OCI-LY1 (cell line): ENCODE measurements around the gene ENDOU.

Experiments used
- H2AFZ ChIP-seq: fragments of 200-600 bp; sonication (generic), shearing (Covaris generic); 2 replicates; pipeline ENCODE4 v1.6.0; 2014; ENCODE audit warnings: antibody characterized with exemption, mild to moderate bottlenecking, low read length
- H3F3A ChIP-seq: fragments of 200-600 bp; sonication (generic), shearing (Covaris generic); 2 replicates; pipeline ENCODE4 v1.6.0; 2014; ENCODE audit warnings: mild to moderate bottlenecking, antibody characterized with exemption, low read length, moderate library complexity; ENCODE audit not compliant: insufficient read depth
- H3K27ac ChIP-seq: fragments of 200-600 bp; sonication (generic); 2 replicates; pipeline ENCODE4 v1.5.1; 2014; ENCODE audit warnings: low read length, mixed run types, mild to moderate bottlenecking, low read depth; ENCODE audit not compliant: poor library complexity, severe bottlenecking
- H3K27me3 ChIP-seq: fragments of 200-600 bp; sonication (generic); 2 replicates; pipeline ENCODE4 v1.6.0; 2014; ENCODE audit warnings: antibody characterized with exemption, mild to moderate bottlenecking, low read length, moderate library complexity; ENCODE audit not compliant: insufficient read depth
- H3K36me3 ChIP-seq: fragments of 200-600 bp; sonication (generic); 2 replicates; pipeline ENCODE4 v1.6.1; 2014; ENCODE audit warnings: mild to moderate bottlenecking, antibody characterized with exemption, low read length, moderate library complexity, mixed read lengths; ENCODE audit not compliant: insufficient read depth
- H3K4me1 ChIP-seq: fragments of 200-600 bp; sonication (generic); 2 replicates; pipeline ENCODE4 v1.5.1; 2014; ENCODE audit warnings: mild to moderate bottlenecking, low read length, moderate library complexity; ENCODE audit not compliant: insufficient read depth, severe bottlenecking
- H3K4me2 ChIP-seq: fragments of 200-600 bp; sonication (generic), shearing (Covaris generic); 2 replicates; pipeline ENCODE4 v1.6.1; 2014; ENCODE audit warnings: low read length
- H3K4me3 ChIP-seq: fragments of 200-600 bp; sonication (generic); 2 replicates; pipeline ENCODE4 v1.5.1; 2014; ENCODE audit warnings: low read length, low read depth, mild to moderate bottlenecking, mixed read lengths; ENCODE audit not compliant: poor library complexity, severe bottlenecking
- H3K79me2 ChIP-seq: fragments of 200-600 bp; shearing (Covaris generic); 2 replicates; pipeline ENCODE4 v1.6.1; 2016; ENCODE audit warnings: mixed run types, low read length, mixed read lengths; ENCODE audit not compliant: insufficient read depth
- H3K9ac ChIP-seq: fragments of 200-600 bp; sonication (generic), shearing (Covaris generic); 2 replicates; pipeline ENCODE4 v1.6.1; 2014; ENCODE audit warnings: mild to moderate bottlenecking, low read length, mixed read lengths
- H3K9me2 ChIP-seq: fragments of 200-600 bp; sonication (generic), shearing (Covaris generic); 2 replicates; pipeline ENCODE4 v1.6.1; 2014; ENCODE audit warnings: low read depth, mild to moderate bottlenecking, low read length, mixed read lengths
- H3K9me3 ChIP-seq: fragments of 200-600 bp; shearing (Covaris generic); 2 replicates; pipeline ENCODE4 v1.6.1; 2014; ENCODE audit warnings: low read length, mixed read lengths
- H4K20me1 ChIP-seq: fragments of 200-600 bp; sonication (generic), shearing (Covaris generic); 2 replicates; pipeline ENCODE4 v1.6.0; 2016; ENCODE audit warnings: mild to moderate bottlenecking, low read length; ENCODE audit not compliant: insufficient read depth
- CTCF ChIP-seq: fragments of 200-600 bp; sonication (generic), shearing (Covaris generic); IDR thresholded peaks from 2 replicates; pipeline ENCODE4 v1.5.1; 2017; ENCODE audit warnings: mild to moderate bottlenecking, antibody characterized with exemption, low read length, moderate library complexity, mixed read lengths
- EZH2 ChIP-seq: fragments of 200-600 bp; sonication (generic), shearing (Covaris generic); IDR thresholded peaks from 2 replicates; pipeline ENCODE4 v1.8.0; 2017; ENCODE audit warnings: borderline replicate concordance, mixed run types, mild to moderate bottlenecking, antibody characterized with exemption, low read length, moderate library complexity, mixed read lengths

ENDOU gene

DNA sequence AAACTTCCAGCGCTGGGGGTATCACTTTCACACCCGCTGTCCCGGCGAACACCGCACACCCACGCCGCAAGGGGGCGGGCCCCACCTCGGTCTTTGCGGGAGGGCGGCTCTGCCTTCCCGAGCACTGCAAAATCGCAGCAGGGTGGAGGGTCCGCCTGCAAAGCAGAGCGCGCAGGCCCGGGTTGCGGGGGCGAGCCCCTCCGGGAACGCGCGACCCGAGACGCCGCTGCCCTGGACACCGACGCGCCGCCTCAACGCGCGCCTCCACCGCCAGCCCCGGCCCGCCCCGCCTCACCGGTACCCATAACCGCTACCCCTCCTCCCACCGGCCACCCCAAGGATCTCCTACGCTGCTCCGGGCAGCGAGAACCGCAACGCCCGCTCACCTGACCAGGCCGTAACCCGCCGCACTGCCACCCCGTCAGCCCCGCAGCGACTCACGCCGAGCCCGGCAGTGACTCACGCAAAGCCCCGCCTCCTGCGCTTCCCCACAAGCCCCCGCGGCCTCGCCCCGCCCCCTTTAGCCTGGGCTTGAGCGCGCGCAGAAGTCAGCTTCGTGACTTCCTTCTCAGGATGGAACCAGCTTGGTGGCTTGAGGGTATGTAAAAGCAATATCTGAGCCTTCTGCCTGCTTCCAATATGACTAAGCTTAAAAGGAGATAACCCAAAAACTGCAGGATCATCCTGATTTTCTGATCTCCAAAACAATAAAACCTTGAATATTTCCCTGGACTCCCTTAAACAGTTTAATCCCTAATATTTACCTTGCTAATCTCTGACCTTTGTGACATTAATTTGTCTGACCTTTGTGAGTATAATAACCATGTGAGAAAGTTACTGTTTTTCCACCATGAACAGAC, 19.5 kb downstream of the ENDOU start, which contains the start of gene RPAP3:
RPAP3 (minus strand) TSS at position 465 of the 860 bp plus-strand sequence. CDS start 3,190 bp downstream, outside the sequence.
- peaks cover 64% of the 10 kb centered on the region for H3K4me1 ChIP-seq
- H3K36me3 ChIP-seq = peaks cover 21% of the 10 kb centered on the region
- no peak for TF ChIP-seq EZH2
- TF ChIP-seq CTCF = peak; percentile 58
- peak within 1 kb of the TSS; percentile 89 for H3K4me3 ChIP-seq
- no peaks in the 10 kb centered on the region for H3K9me3 ChIP-seq
- no peaks in the 10 kb centered on the region for H3K9me2 ChIP-seq
- peak within 1 kb of the TSS; percentile 85 for H3K4me2 ChIP-seq
- H3F3A ChIP-seq = no peaks in the 10 kb centered on the region; the same call in 1 of the 2 replicates
- H3K9ac ChIP-seq = peak within 1 kb of the TSS; percentile 96
- peaks cover 34% of the 10 kb centered on the region for H3K79me2 ChIP-seq
- no peaks in the 10 kb centered on the region for H4K20me1 ChIP-seq
- H3K27ac ChIP-seq = peak within 1 kb of the TSS; percentile 74
- H3K27me3 ChIP-seq = no peaks in the 10 kb centered on the region
- no peak within 1 kb of the TSS for H2AFZ ChIP-seq

GRCh38 chr12:47705229-47705565, 20.1 kb downstream of the ENDOU start:
- H3K27ac ChIP-seq = peak overlapping the region; percentile 35

GRCh38 chr12:47704719-47705118, 20.6 kb downstream of the ENDOU start:
- H3K4me3 ChIP-seq = peak overlapping the region; percentile 89
- H2AFZ ChIP-seq = no peak overlapping the region
- H3K79me2 ChIP-seq = peaks cover 34% of the 10 kb centered on the region
- peak overlapping the region; percentile 96 for H3K9ac ChIP-seq
- H3K9me3 ChIP-seq = no peaks in the 10 kb centered on the region
- peaks cover 31% of the 10 kb centered on the region for H3K36me3 ChIP-seq
- H3K9me2 ChIP-seq = no peaks in the 10 kb centered on the region
- TF ChIP-seq CTCF (no peak), EZH2 (no peak)
- peaks cover 57% of the 10 kb centered on the region for H3K4me1 ChIP-seq
- H3K4me2 ChIP-seq = peak overlapping the region; percentile 85
- no peak overlapping the region for H3K27ac ChIP-seq
- no peaks in the 10 kb centered on the region for H3K27me3 ChIP-seq
- no peaks in the 10 kb centered on the region; the same call in 1 of the 2 replicates for H3F3A ChIP-seq
- H4K20me1 ChIP-seq = no peaks in the 10 kb centered on the region

More at GRCh38 chr12:47705229-47705565, 20.1 kb downstream of the ENDOU start:
- Histone ChIP-seq H3K9me2 (no peaks in the 10 kb centered on the region), H3K9ac (peak overlapping the region; percentile 96), H2AFZ (no peak overlapping the region), H3K9me3 (no peaks in the 10 kb centered on the region), H3K79me2 (peaks cover 34% of the 10 kb centered on the region), H3K4me1 (peaks cover 62% of the 10 kb centered on the region), H3F3A (no peaks in the 10 kb centered on the region; the same call in 1 of the 2 replicates), H3K4me3 (peak overlapping the region; percentile 89), H4K20me1 (no peaks in the 10 kb centered on the region), H3K27me3 (no peaks in the 10 kb centered on the region), H3K36me3 (peaks cover 27% of the 10 kb centered on the region), H3K4me2 (peak overlapping the region; percentile 85)
- no peak for TF ChIP-seq EZH2
- TF ChIP-seq CTCF = no peak
